ENCODE results near the gene DGKI. TPM values are rescaled to one million over a fixed set of nuclear protein-coding genes. Genes with fewer than 3 reads are reported as not detected.
A peak's percentile ranks its signal among the peaks of the same experiment; 100 is the strongest.

The DGKI gene
- total RNA-seq = 3.5 and 5.9 TPM in 2 replicates

DNA sequence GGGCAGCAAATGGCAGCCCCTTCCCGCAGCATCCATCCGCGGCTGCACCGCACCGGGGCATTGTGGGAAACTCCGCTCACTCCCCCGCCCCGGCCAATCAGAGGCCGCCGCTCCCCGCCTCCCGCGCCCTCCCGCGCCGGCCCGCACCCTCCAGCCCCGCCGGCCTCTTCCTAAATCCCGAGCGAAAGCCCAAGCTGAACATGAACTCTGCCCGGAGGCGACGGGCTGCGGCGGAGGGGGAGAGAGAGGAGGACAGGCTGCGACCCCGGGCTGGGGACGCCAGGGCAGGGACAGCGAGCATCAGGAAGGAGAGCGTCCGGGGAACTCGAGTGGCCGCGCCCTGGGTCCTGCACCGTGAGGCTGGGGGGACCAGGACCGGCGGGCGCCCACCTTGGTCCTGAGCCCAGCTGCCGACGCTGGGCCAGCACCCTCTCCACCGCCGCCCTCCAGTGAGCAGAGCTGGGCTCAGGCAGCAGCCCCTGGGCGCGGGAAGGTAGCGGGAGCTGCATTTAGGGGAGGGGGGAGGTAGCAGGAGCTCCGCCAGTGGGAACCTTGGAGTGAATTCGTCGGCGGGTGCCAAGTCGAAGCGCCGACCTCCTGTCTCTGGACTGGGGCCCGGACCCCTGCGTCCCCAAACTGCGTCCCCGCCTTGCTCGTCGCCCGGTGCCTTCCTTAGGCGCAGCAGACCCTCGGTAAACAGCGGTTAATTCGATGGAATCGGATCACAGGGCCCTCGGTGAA lies at the start of gene DGKI:
TSS of gene DGKI (minus strand) at position 148 of the 741 bp plus-strand sequence.

DNA sequence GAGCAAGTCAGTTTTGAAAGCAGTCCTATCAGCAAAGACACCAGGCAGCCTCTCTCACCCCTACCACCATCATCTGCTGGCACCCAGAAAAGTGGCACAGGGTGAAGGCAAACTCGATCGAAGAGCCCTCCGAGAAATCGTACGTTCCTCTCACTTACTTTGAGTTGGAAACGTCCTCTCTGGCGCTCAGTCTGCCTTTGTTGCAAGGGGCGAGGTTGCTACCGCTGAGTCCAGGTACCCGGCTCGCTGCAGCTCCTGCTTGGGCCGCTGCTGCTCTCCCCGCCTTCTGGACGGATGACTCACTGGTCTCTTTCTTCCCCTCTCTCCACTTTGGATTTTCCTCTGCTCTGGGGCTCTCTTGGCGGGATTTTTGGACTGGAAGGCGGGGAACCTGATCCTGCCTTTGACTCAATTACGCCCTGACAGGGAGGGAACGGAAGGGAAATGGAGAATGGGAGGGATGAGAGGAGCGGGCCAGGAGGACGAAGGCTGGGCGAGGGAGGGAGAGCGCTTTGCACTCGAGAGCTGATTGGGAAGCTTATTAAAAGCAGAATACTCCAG lies 503.4 kb downstream of the DGKI start, which contains the start of gene PTN:
TSS of gene PTN (minus strand) at position 453 of the 561 bp plus-strand sequence. CDS start 88,760 bp downstream, outside the sequence.

Small RNAs within 50 kb of the gene (small RNA-seq; reads per million reads assigned to genes)
- gene AC090498.1 = 9.5 reads per million, percentile 95 among the genes with 10 or more reads in this experiment

Other genes starting within 250 kb of the DGKI start
- 23.1 and 31.1 TPM in 2 replicates for gene CREB3L2, start 155.1 kb upstream of the DGKI start, total RNA-seq
- gene AKR1D1, start 229.5 kb upstream of the DGKI start, total RNA-seq = not detected in 2 replicates

Measured in subcutaneous preadipocyte (primary cell).